Endothelial cell of umbilical vein (primary cell): ENCODE results near the gene WDR26. TPM values are rescaled to one million over a fixed set of nuclear protein-coding genes. Genes with fewer than 3 reads are reported as not detected.
A peak's percentile ranks its signal among the peaks of the same experiment; 100 is the strongest.

Experiments used
- BruUV-seq: library from RNA; stranded (reverse); fragments of 400-500 nt; replicated peaks from 2 replicates; lab custom pipeline; 2021; lab: Mats Ljungman, UMichigan
- CTCF ChIA-PET: fragments of 300-600, 350-600 bp; sonication (Branson Sonifier 250); formaldehyde crosslinking; loops from one replicate; lab custom pipeline; 2021; ENCODE audit warnings: antibody characterized with exemption, inconsistent platforms; lab: Charles Lee
- POLR2A ChIA-PET: fragments of 300-600, 350-600 bp; sonication (Branson Sonifier 250); formaldehyde crosslinking; loops from one replicate; lab custom pipeline; 2021; ENCODE audit warnings: antibody characterized with exemption, inconsistent platforms; lab: Charles Lee
- DNase-seq: peaks from one replicate; pipeline ENCODE4 v3.0.0-alpha.2; 2011; ENCODE audit warnings: low read depth, low spot score
- FAIRE-seq: peaks from 2 replicates; lab custom pipeline; 2011; peaks lifted over from hg19 to GRCh38; lab: Jason Lieb, UNC
- H2AFZ ChIP-seq: 2 replicates; pipeline ENCODE4 v1.6.0; 2012; ENCODE audit warnings: low read depth, low read length, control low read depth, inconsistent platforms
- H3K27ac ChIP-seq: 2 replicates; pipeline ENCODE4 v1.5.1; 2011; ENCODE audit warnings: low read depth, mild to moderate bottlenecking, control low read depth, low read length, moderate library complexity; ENCODE audit not compliant: insufficient read depth
- H3K27me3 ChIP-seq, 2 experiments: 2 replicates each; pipeline versions ENCODE4 v1.6.0 to v1.6.1; 2011; ENCODE audit warnings: low read length in 2 of 2, mixed read lengths in 1 of 2; ENCODE audit not compliant: control insufficient read depth in 2 of 2, insufficient read depth in 2 of 2
- H3K36me3 ChIP-seq, 2 experiments: 2 replicates in 1 of 2; 3 replicates in 1 of 2; pipeline ENCODE4 v1.5.1; 2011; ENCODE audit warnings: low read length in 2 of 2, mild to moderate bottlenecking in 1 of 2, moderate library complexity in 1 of 2; ENCODE audit not compliant: control insufficient read depth in 2 of 2, insufficient read depth in 2 of 2; ENCODE audit errors: extremely low read depth in 1 of 2
- H3K4me1 ChIP-seq: 3 replicates; pipeline ENCODE4 v1.5.1; 2011; ENCODE audit warnings: mild to moderate bottlenecking, low read length; ENCODE audit not compliant: control insufficient read depth, insufficient read depth; ENCODE audit errors: extremely low read depth
- H3K4me2 ChIP-seq: 2 replicates; pipeline ENCODE4 v1.6.1; 2011; ENCODE audit warnings: low read length, control low read depth, mixed read lengths; ENCODE audit not compliant: insufficient read depth
- H3K4me3 ChIP-seq, 3 experiments: fragments of 200-600 bp in 1 of 3; sonication (generic), shearing (Covaris generic) in 1 of 3; replicated peaks in 1 of 3; 2 replicates each; pipeline ENCODE4 v1.5.1; 2011 to 2016; ENCODE audit warnings: control low read depth in 3 of 3, low read length in 3 of 3, mild to moderate bottlenecking in 2 of 3, inconsistent platforms in 1 of 3, low read depth in 1 of 3, moderate library complexity in 1 of 3; ENCODE audit not compliant: insufficient read depth in 1 of 3
- H3K79me2 ChIP-seq: 2 replicates; pipeline ENCODE4 v1.6.0; 2012; ENCODE audit warnings: low read length, inconsistent platforms; ENCODE audit not compliant: control insufficient read depth, insufficient read depth
- H3K9ac ChIP-seq: replicated peaks from 2 replicates; pipeline ENCODE3; 2011; ENCODE audit warnings: low read length, control low read depth; ENCODE audit not compliant: insufficient read depth; ENCODE audit errors: extremely low read depth
- H3K9me1 ChIP-seq: replicated peaks from 3 replicates; pipeline ENCODE4 v1.6.0; 2011; ENCODE audit warnings: mild to moderate bottlenecking, low read length; ENCODE audit not compliant: control insufficient read depth, insufficient read depth; ENCODE audit errors: extremely low read depth
- H3K9me3 ChIP-seq: replicated peaks from 2 replicates; pipeline ENCODE4 v1.5.1; 2012; ENCODE audit warnings: low read length, inconsistent platforms; ENCODE audit not compliant: control insufficient read depth, insufficient read depth
- H4K20me1 ChIP-seq: replicated peaks from 2 replicates; pipeline ENCODE3; 2011; ENCODE audit warnings: mild to moderate bottlenecking, low read length; ENCODE audit not compliant: control insufficient read depth, insufficient read depth; ENCODE audit errors: extremely low read depth
- CTCF ChIP-seq, 2 donors: IDR thresholded peaks; 1 replicate in 1 of 2; 2 replicates in 1 of 2; pipeline ENCODE4 v1.5.1; 2011; ENCODE audit warnings: low read length in 2 of 2, mild to moderate bottlenecking in 2 of 2, moderate library complexity in 2 of 2, control low read depth in 1 of 2, inconsistent platforms in 1 of 2, low read depth in 1 of 2; ENCODE audit not compliant: insufficient read depth in 1 of 2; ENCODE audit errors: extremely low read depth in 1 of 2
- EZH2 ChIP-seq: IDR thresholded peaks from 2 replicates; pipeline ENCODE4 v1.6.1; 2012; ENCODE audit warnings: borderline replicate concordance, low read depth, mild to moderate bottlenecking, moderate library complexity, low read length, inconsistent platforms; ENCODE audit not compliant: severe bottlenecking
- FOS ChIP-seq: IDR thresholded peaks from 2 replicates; pipeline ENCODE4 v1.6.1; 2011; ENCODE audit warnings: mild to moderate bottlenecking, low read length, moderate library complexity, borderline replicate concordance; ENCODE audit not compliant: insufficient read depth
- GATA2 ChIP-seq: IDR thresholded peaks from 2 replicates; pipeline ENCODE4 v1.7.0; 2011; ENCODE audit warnings: low read depth, mild to moderate bottlenecking, moderate library complexity, mixed read lengths, low read length; ENCODE audit not compliant: insufficient read length, insufficient read depth
- MAX ChIP-seq: IDR thresholded peaks from 2 replicates; pipeline ENCODE4 v1.6.1; 2011; ENCODE audit not compliant: insufficient read depth, insufficient read length
- MYC ChIP-seq: IDR thresholded peaks from one replicate; pipeline ENCODE4 v1.6.1; 2011; ENCODE audit warnings: mild to moderate bottlenecking, low read depth, low read length
- POLR2A ChIP-seq: IDR thresholded peaks from 2 replicates; pipeline ENCODE4 v1.6.1; 2012; ENCODE audit warnings: low read depth, mild to moderate bottlenecking, control low read depth, low read length
- POLR2AphosphoS5 ChIP-seq: IDR thresholded peaks from 2 replicates; pipeline ENCODE4 v1.6.1; 2012; ENCODE audit warnings: low read depth, mild to moderate bottlenecking, control low read depth, low read length, moderate library complexity; ENCODE audit not compliant: insufficient read depth
- dilution Hi-C: fragments of 300-500 bp; cut with MboI; formaldehyde crosslinking; loops from one replicate; pipeline ENCODE4 v1.15.0; 2019; ENCODE audit warnings: low sequenced_read_pairs; ENCODE audit not compliant: extremely low pct_ligation_motif_present
- intact Hi-C: fragments of 100-400 bp; cut with micrococcal nuclease; formaldehyde crosslinking; loops from one replicate; pipeline ENCODE4 v1.10.0; 2022
- polyA plus RNA-seq, 4 experiments: library from polyadenylated mRNA; depleted of rRNA in 3 of 4; stranded (reverse) in 3 of 4; unstranded in 1 of 4; fragments of >200 nt; gene quantifications; 2 replicates each; pipeline versions ENCODE4 v1.2.1 to v1.2.3, GENCODE V29; 2011 to 2012; ENCODE audit warnings: missing spikeins in 1 of 4
- total RNA-seq: library from RNA; stranded (reverse); gene quantifications from 2 replicates; pipeline ENCODE4 v1.2.3, GENCODE V29; 2021

The WDR26 gene
- total and polyA plus RNA-seq, 2 donors (not counting 3 experiments of a cell fraction or from before 2014, with no cell fraction given) = 26.7 to 92.4 TPM

GRCh38 chr1:224356685-224357625 lies 77.6 kb downstream of the WDR26 start, which contains the start of gene CNIH4:
Gene CNIH4, plus strand, starts transcription at chr1:224356879. Its CDS starts 46 bp downstream, at chr1:224356925.
- DNase-seq (peak; percentile 95), FAIRE-seq (peak; percentile 98)
- no peaks in the 10 kb centered on the region for H3K36me3 ChIP-seq
- BruUV-seq = no TSS peak
- intact Hi-C loops = loop anchor here (1.0 to 5.0 kb wide), 4 partner anchors 27 to 243 kb away; partner anchors contain the start of genes FBXO28, NVL and WDR26
- ChIA-PET POLR2A (no interaction called here), CTCF (interaction anchor here (1.6 to 2.0 kb wide), 2 partner anchors 23 to 241 kb away, joined by 5 to 10 read pairs; no protein-coding TSS in a partner anchor)
- H3K4me1 ChIP-seq = peaks cover 10% of the 10 kb centered on the region
- dilution Hi-C loops = no loop called here
- H3K27ac ChIP-seq = peak within 1 kb of the TSS; percentile 42
- no peak for TF ChIP-seq MYC
- TF ChIP-seq POLR2A = peak; percentile 92
- no peak for TF ChIP-seq EZH2
- TF ChIP-seq GATA2 = no peak
- peak; percentile 12 for TF ChIP-seq MAX
- peak; percentile 82 for TF ChIP-seq POLR2AphosphoS5
- peak; percentile 60 for TF ChIP-seq FOS
- no peak for TF ChIP-seq CTCF (IDR thresholded peaks at IDR 0.05; ENCODE audit: extremely low read depth in 1 of 2, insufficient read depth in 1 of 2, low read depth in 1 of 2, low read length in 2 of 2)
- no peaks in the 10 kb centered on the region for H4K20me1 ChIP-seq
- H3K4me3 ChIP-seq = peak within 1 kb of the TSS; percentile 67 to 71 (median 69)
- H3K4me2 ChIP-seq = peak within 1 kb of the TSS; percentile 90
- H3K9me3 ChIP-seq = no peaks in the 10 kb centered on the region
- H3K9me1 ChIP-seq = no peaks in the 10 kb centered on the region
- H3K9ac ChIP-seq = peak within 1 kb of the TSS; percentile 76
- peak within 1 kb of the TSS; percentile 89 for H2AFZ ChIP-seq
- H3K27me3 ChIP-seq = no peaks in the 10 kb centered on the region
- peaks cover 48% of the 10 kb centered on the region for H3K79me2 ChIP-seq
